ENCODE measurements around the gene CHAF1A.

- no peak for TF ChIP-seq GATA2 (IDR thresholded peaks at IDR 0.05; ENCODE audit: low read depth, low read length)
- no peak for TF ChIP-seq GATA3 (IDR thresholded peaks at IDR 0.05; ENCODE audit: low read depth, low read length)
Observed at GRCh38 chr19:4414144-4414799, 11.8 kb downstream of the CHAF1A start.
